IPS-18a (cell line): ENCODE results near the gene FGF7.
"Not testable (repeated sequence)": the region's sequence is repeated elsewhere in the genome, so short reads cannot be mapped to it uniquely, and the experiment has no call there.

Source experiments
- H3K27ac ChIP-seq: one replicate; pipeline ENCODE4 v1.5.1; 2013; ENCODE audit warnings: low read length
- H3K27me3 ChIP-seq: one replicate; pipeline ENCODE4 v1.6.1; 2013; ENCODE audit warnings: mild to moderate bottlenecking, low read length; ENCODE audit not compliant: control insufficient read depth, insufficient read depth
- H3K36me3 ChIP-seq: one replicate; pipeline ENCODE4 v1.6.1; 2013; ENCODE audit warnings: low read depth, low read length; ENCODE audit not compliant: control insufficient read depth
- H3K4me1 ChIP-seq: one replicate; pipeline ENCODE4 v1.6.1; 2013; ENCODE audit warnings: low read depth, low read length; ENCODE audit not compliant: control insufficient read depth
- H3K4me3 ChIP-seq: one replicate; pipeline ENCODE4 v1.5.1; 2013; ENCODE audit warnings: low read length
- H3K9ac ChIP-seq: one replicate; pipeline ENCODE4 v1.6.1; 2013; ENCODE audit warnings: mild to moderate bottlenecking, low read length, moderate library complexity
- H3K9me3 ChIP-seq: one replicate; pipeline ENCODE4 v1.6.1; 2013; ENCODE audit warnings: low read depth, low read length; ENCODE audit not compliant: control insufficient read depth

The FGF7 gene

DNA sequence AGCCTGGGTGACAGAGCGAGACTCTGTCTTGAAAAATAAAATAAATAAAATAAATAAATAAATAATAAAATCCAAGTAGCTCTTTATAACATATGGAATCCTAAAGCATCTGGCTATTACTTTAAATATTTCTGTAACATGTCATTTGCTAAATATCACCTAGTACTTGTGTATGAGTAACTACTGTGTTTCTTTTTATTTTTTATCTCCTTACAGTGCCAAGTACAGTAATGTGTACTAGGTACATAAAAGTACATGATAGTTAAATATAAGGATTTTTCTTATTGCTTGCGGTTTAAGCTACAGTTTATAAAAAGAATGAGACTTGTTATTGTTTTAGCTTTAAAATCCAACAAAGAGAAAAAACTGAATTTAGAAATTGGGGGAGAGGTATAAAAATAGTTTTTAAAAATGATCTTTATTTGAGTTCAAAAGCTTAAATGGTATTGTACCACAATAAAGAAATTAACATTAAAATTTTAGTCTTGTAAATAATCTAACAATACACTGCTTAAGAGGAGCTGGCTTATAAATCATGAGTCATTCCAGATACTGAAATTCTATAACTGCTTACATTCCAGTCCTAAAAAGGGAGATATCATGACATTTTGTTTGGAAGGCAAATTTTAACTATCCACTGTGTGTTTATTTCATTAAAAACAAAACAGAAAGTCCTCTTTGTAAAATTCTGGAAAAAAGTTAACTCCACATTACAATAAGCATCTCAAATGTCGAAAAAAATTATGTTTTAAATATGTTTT, 73.1 kb downstream of the FGF7 start:
- Histone ChIP-seq H3K27ac (no peak overlapping the region), H3K4me3 (no peak overlapping the region), H3K9ac (no peak overlapping the region), H3K4me1 (no peaks in the 10 kb centered on the region), H3K36me3 (no peaks in the 10 kb centered on the region), H3K9me3 (peaks cover 3% of the 10 kb centered on the region), H3K27me3 (no peaks in the 10 kb centered on the region)

GRCh38 chr15:49501586-49501985, 78.5 kb downstream of the FGF7 start:
- H3K36me3 ChIP-seq = no peaks in the 10 kb centered on the region
- no peaks in the 10 kb centered on the region for H3K27me3 ChIP-seq
- H3K9ac ChIP-seq = no peak overlapping the region
- no peak overlapping the region for H3K4me3 ChIP-seq
- no peak overlapping the region for H3K27ac ChIP-seq
- no peaks in the 10 kb centered on the region for H3K4me1 ChIP-seq
- H3K9me3 ChIP-seq = peaks cover 17% of the 10 kb centered on the region

GRCh38 chr15:49506341-49506740, 83.3 kb downstream of the FGF7 start:
- Histone ChIP-seq H3K9ac (no peak overlapping the region), H3K36me3 (no peaks in the 10 kb centered on the region), H3K4me3 (no peak overlapping the region), H3K9me3 (peaks cover 12% of the 10 kb centered on the region), H3K27ac (no peak overlapping the region), H3K27me3 (no peaks in the 10 kb centered on the region), H3K4me1 (no peaks in the 10 kb centered on the region)

DNA sequence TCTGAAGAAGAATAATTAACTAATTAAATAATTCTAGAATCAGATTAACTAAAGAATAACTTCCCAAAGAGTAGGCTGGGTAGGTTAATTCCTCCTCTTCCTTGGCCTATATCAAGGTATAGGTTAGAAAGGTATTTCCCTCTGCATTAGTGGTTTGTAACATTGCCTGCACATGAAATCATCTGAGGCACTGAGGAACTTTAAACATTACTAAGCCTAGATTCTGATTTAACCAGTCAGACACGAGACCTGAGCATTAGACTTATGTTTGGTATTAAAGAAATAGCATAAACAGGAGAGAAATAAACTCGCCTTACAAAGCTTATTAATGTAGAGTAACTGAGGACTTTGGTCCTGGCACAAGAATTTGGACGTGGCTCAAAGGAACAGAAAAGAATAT, 84.2 kb downstream of the FGF7 start:
- H3K9ac ChIP-seq = no peak overlapping the region
- H3K27me3 ChIP-seq = no peaks in the 10 kb centered on the region
- H3K9me3 ChIP-seq = peaks cover 3% of the 10 kb centered on the region
- no peaks in the 10 kb centered on the region for H3K4me1 ChIP-seq
- H3K4me3 ChIP-seq = no peak overlapping the region
- H3K27ac ChIP-seq = no peak overlapping the region
- H3K36me3 ChIP-seq = no peaks in the 10 kb centered on the region

- H3K27ac ChIP-seq, H3K27me3 ChIP-seq, H3K9ac ChIP-seq, H3K36me3 ChIP-seq, H3K9me3 ChIP-seq, H3K4me3 ChIP-seq, H3K4me1 ChIP-seq: not testable (repeated sequence)
Observed at GRCh38 chr15:49512739-49513138, 89.7 kb downstream of the FGF7 start.

DNA sequence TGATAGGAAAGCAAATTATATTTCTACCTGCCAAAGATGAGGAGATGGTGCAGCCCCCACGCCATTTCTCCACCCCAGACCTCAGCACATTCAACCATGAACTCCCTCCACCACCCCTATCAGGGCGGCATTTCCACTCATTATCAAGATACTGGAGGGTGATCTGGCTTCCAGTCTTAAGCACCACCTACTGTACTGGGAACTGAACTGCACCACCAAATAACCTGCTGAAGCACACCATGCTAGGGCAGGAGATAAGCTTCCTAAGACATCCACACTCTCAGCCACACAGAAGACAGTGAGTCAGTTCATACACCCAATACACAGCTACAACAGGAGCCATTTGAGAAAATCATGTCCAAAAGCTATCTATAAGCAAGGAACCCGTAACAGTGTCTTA, 98.8 kb downstream of the FGF7 start:
- Histone ChIP-seq H3K9me3 (peaks cover 3% of the 10 kb centered on the region), H3K4me1 (no peaks in the 10 kb centered on the region), H3K9ac (no peak overlapping the region), H3K27ac (no peak overlapping the region), H3K4me3 (no peak overlapping the region), H3K27me3 (no peaks in the 10 kb centered on the region), H3K36me3 (no peaks in the 10 kb centered on the region)

GRCh38 chr15:49528289-49528688, 105.2 kb downstream of the FGF7 start:
- Histone ChIP-seq H3K27me3 (no peaks in the 10 kb centered on the region), H3K9ac (no peak overlapping the region), H3K4me1 (no peaks in the 10 kb centered on the region), H3K27ac (no peak overlapping the region), H3K9me3 (no peaks in the 10 kb centered on the region), H3K36me3 (no peaks in the 10 kb centered on the region), H3K4me3 (no peak overlapping the region)

DNA sequence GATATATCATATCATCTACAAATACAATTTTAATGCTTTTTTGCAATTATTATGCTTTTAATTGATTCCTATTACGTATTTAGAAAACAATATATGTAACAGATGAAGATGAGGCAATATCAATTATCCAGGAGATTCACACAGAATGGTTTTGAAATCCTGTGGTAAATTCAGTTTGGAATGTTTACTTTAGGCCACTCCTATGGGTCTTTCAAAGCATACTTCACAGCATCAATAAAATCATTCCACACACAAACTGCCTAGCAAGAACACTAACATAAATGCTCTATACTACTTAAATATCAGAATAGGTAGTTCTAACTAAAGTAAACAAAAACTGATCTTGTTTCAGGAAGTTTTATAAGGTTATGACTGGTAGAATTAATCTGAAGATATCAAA, 107.0 kb downstream of the FGF7 start:
- Histone ChIP-seq H3K27me3 (no peaks in the 10 kb centered on the region), H3K27ac (no peak overlapping the region), H3K4me1 (no peaks in the 10 kb centered on the region)

More for the DNA sequence above, 107.0 kb downstream of the FGF7 start:
- Histone ChIP-seq H3K9ac (no peak overlapping the region), H3K9me3 (no peaks in the 10 kb centered on the region), H3K36me3 (no peaks in the 10 kb centered on the region), H3K4me3 (no peak overlapping the region)
